HG02642 (cell line): Measurements from ENCODE around the gene DUSP2.
A peak's percentile ranks its signal among the peaks of the same experiment; 100 is the strongest.
"Not testable (repeated sequence)": the region's sequence is repeated elsewhere in the genome, so short reads cannot be mapped to it uniquely, and the experiment has no call there.

Experiments
- ATAC-seq: cut with Tn5 transposase; IDR thresholded peaks from one replicate; pipeline ENCODE4 v1.9.1; 2021; ENCODE audit warnings: mild to moderate bottlenecking; ENCODE audit not compliant: unreplicated experiment, poor library complexity

The DUSP2 gene

DNA sequence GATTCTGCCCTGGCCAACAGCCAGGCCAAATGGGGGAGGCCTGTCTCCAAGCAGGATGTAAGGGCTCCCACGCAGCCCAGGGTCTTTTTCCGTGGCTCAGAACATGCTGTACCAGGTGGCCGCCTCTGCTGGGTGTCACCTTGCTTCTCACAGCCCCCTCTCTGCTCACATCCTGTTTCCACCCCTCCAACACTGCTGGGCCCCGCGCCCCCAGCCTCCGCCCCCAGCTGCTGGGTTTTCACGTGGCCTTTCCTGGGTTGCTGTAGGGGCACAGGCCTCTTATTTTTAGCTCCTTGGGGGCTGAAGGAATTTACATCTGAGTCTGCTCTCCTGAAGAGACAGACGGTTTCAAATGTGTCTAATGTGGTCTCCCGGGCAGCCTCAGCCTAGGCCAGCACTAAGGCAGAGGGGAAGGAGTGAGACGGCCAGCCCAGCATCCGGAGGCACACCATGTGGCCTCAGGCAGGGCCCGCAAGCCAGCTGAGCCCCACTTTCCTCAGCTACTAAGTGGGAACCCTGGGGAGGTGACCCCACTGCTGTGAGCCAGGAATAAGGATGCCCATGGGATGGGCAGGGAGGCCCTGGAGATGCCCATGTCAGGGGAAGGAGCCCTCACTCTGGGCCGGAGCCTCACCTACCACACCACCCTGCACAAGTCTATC lies 18.7 kb upstream of the DUSP2 start:
- ATAC-seq, result peak; percentile 61

DNA sequence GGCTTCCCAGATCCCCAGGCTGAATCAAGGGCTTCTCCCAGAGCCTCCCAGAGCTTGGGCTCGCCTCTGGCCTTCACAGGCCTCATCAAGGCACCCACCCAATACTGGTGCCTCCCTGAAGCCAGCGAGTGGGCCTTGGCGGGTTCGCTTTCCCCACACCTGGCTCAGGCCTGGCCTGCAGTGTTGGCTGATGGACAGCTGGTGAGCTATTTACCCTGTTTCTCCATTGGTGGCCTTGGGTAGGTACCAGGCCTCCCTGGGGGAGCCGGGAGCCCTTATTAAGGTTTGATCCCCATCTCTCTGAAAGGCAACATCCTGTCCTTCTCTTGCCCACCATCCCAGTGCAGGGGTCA lies 18.2 kb upstream of the DUSP2 start:
- peak; percentile 10 for ATAC-seq

DNA sequence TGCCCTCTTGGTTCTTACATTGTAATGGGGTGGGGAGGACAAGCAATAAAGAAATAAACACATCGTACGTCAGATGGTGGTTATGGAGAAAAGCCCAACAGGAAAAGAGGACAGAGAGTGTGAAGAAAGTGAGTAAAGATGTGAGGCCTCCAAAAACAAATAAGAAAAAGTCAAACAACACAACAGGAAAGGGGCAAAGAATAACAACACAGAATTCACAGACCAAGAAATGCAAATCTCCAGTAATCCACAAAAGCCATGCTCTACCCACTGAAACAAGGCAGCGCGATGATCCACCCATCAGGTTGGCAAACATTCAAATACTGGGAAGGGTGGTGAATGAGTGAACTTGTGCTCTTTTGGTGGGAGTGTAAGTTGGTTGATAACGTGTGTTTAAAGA lies 16.7 kb upstream of the DUSP2 start:
- no peak for ATAC-seq

DNA sequence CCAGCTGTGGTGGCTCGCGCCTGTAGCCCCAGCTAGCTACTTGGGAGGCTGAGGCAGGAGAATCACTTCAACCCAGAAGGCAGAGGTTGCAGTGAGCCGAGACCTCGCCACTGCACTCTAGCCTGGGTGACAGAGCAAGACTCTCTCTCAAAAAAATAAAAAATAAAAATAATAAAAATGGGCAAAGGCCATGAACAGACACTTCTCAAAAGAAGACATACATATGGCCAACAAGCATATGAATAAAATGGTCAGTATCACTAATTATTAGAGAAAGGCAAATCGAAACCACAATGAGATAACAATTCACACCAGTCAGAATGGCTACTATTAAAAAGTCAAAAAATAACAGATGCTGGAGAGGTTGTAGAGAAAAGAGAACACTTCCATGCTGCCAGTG lies 15.1 kb upstream of the DUSP2 start:
- not testable (repeated sequence) for ATAC-seq

DNA sequence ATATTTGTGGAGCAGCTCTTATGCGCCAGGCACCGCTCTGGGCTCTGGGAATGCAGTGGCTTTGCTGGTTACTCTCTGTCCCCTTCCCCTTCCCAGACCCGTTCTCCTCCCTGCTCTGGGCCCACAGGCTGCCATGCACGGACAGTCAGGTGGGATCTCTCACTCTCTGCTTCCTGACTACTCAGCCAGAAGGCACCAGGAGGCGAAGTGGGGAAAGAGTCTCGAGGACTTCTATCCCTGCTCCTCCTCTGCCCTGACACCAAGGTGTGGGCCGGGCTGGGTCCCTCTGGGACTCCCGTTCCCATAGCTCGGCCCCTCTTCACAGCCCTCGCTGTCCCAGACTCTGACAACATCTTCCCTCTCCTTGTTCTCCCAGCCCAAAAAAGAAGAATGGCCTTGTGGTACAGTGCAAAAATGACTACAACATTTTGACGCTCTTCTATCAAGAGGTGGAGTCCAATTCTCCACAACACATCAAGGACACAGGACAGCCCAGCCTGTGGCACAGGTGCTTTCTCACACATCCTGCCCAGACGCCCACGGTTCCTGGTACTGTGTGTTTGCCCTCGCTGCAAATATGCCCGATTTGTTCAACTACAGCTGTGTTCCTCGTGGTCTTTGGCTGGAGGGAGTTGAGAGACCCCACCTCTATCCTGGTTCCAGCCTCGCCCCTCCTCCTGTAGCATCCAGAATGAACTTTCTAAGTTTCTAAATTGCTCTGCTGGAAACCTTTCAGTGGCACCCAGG lies 14.0 kb upstream of the DUSP2 start:
- no peak for ATAC-seq

DNA sequence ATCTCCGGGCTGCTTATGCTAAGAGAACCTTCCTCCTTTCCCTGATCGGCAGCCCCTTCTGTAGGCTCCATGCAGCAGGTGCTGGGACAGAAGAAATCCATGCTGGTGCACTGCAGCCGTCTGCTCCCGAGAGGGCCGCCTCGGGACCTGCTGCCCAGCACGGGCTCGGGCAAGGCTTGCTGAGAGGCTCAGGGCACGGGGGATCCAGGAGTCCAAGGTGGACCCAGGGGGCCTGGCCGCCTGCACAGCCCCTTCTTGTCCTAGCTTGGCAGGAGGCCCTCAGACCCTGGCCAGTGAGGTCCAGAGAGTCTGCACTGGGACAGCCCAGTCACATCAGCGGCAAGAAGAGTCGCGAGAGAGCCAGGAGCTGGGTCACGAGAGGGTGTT lies 13.3 kb upstream of the DUSP2 start:
- no peak for ATAC-seq

DNA sequence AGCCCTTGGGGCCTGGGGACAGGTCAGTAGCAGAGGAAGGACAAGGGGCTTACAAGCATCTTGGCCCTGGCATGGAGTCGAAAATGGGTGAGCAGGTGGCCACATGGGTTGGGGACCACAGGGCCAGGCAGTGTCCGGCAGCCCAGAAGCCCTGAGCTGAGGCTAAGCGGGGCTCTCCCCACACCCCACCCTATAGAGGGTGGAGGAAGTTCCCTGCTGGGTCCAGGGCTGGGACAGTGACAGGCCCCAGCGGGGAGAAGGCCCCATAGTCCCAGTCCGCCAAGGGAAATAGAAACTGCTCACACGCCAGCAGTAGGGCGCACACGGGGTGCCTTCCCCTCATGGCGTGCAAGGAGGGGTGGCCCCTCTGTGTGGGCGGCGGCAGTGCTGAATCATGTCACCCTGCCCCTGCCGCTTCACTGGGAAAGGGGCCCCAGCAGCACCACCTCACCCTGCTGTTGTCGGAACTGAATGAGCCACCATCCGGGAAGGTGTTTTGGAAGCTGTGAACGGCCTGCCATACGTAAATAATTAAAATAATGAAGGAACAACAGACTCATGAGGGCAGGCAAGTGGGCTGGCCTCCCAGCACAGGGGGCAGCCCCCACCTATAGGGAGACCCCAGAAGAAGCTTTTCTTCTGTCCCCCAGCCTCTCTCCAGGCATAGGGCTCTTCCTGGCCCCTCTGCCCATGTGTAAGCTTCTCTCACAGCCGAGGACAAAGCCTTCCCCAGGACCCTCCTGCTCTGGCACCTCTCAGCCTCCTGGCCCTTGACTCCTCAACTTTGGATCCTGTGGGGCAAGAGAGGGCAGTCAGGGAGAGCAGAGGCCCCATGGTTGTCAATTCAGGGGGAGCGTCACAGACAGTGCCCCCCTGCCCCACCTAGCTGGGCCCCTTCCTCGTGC lies 12.7 kb upstream of the DUSP2 start:
- ATAC-seq, result peak; percentile 67

DNA sequence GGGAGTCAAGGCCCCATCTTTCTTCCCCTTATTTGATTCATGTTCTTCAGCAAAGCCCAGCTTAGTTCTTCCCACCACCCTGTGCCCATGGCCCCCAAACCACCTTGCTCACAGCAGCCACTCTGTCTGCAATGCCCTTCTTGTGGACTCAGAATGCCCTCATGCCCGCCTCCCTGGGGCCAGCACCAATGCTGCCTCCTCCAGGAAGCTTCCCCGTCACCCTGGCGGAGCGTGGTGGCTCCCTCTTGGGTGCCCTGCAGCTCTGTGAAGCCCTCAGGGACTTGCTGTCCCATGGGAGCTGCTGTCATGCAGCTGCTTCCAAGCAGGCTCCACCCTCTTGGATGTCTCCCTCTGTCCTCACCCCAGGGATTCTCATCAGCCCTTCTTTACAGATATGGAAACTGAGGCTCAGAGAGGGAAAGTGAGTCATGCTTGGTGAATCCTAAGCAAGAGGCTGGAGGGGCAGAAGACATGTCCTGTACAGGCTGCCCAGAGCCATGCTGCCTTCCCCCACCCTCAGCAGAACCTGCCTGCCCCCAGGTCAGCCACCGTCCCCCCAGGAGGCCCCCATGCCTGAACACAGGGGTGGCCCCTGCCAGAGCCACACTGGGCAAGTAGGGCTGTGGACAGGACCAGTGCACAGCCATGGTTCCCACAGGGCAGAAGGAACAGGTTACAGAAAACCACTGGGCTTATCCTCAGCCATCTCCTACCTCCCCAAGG lies 11.8 kb upstream of the DUSP2 start:
- peak; percentile 41 for ATAC-seq

DNA sequence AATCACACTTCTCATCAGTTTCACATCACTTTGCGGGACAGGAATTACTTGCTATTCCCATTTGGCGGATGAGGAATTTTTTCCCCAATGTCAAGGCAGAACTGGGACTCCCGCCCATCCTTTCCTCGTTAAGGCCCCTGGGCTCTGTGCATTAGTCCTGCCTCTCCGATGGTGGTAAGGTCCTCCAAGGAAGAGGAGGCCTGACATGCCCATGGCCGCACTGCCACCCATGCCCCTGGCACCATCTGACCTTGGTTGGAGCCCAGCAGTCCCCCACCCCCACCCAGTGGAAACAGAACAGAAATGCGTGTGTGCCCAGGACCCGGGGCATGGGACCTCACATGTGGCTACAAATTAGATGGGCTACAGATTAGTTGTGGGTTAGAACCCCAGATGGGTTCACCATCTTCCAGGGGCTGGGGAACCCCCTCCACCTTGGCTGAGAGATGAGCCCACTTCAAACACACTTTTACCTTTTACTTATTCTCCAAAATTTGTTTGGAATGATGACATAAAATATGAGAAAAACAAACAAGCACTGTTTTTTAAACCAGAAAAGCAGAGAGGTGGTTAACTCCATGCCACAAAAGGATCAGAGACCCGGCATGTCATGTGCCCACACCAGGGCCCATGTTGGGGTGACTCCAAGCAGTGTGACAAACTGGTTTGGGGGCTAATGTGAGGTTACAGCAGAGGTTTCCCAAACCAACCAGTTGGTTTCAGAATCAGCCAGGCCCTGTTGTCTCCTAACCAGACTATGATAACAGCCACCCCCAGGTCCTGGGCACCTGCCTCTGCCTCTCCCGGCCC lies 11.0 kb upstream of the DUSP2 start:
- ATAC-seq, result no peak

DNA sequence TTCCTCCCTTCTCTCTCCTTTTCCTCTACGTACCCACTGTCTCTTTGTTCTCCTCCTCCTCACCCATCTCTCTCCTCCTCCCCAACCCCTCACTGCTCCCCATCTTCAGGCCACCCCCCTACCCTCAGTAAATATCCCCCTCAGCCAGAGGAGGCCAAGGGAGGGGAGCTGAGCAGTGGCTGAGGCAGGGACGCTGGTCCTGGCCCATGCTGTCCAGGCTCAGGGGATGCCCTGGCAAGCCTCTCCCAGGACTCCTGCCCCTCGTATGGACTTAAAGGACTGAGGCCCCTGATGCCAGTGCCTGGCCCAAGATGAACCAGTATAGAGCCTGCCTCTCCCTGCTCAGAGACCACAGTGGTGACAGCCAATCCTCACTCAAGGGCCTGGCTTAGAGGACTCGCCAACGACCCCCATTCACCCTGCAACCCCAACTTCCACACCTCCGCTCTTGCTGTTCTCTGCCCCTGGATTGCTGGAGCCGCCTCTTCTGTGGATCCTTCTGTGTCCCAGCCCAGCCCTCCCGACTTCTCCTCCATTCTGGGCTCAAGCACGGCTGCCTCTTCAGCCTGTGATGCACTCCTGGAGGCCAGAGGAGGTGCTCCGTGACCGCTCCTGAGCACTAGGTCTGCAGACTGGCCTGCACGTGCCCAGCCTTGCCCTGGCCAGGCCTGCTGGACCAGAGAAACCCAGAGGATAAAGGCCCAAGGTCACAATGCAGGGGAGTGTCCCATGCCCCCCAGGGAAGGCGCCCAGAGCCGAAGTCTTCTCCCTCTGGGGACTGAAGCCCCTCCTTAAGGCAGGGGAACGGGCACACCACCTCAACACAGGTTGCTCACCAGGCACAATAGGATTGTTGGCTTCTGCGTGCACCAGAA lies 9.5 kb upstream of the DUSP2 start:
- no peak for ATAC-seq

DNA sequence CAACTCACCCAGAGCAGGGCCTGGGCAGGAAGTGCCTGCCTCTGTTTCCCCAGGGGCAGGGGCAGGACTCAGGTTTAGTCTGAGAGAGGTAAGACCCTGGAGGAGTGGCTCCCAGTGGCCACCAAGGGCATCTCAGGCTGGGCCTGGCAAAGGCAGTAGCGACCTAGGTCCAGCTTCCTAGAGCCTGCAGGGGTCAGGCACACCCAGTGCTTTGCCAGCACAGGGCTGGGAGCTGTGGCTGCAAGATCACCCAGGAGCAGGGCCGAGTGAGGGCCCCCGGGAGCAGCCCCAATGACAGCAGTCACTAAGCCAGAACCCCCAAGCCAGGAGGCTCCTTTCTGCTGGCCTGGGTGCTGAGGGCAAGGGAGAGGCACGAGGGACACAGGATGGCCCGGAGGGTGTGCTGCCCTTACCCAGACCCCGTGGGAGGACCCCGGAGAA lies 8.8 kb upstream of the DUSP2 start:
- no peak for ATAC-seq

DNA sequence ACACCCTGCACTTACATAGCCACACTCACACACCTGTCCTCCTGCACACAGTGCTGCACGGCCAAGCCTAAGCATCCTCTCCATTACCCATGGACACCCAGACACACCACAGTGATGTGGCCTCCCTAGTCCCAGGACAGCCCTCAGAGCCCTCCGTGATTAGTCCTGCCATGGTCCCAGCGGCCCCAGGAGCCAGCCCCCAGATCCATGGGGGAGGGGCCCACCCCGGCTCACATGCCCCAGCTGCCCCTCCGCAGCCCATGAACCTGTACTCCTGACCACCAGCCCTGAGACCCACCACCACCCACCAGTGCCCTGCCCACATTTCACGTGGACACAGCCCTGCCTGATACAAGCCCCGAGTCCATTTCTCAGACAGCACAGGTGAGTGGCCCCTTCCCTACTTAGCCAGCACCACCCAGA lies 8.1 kb upstream of the DUSP2 start:
- ATAC-seq, result no peak

DNA sequence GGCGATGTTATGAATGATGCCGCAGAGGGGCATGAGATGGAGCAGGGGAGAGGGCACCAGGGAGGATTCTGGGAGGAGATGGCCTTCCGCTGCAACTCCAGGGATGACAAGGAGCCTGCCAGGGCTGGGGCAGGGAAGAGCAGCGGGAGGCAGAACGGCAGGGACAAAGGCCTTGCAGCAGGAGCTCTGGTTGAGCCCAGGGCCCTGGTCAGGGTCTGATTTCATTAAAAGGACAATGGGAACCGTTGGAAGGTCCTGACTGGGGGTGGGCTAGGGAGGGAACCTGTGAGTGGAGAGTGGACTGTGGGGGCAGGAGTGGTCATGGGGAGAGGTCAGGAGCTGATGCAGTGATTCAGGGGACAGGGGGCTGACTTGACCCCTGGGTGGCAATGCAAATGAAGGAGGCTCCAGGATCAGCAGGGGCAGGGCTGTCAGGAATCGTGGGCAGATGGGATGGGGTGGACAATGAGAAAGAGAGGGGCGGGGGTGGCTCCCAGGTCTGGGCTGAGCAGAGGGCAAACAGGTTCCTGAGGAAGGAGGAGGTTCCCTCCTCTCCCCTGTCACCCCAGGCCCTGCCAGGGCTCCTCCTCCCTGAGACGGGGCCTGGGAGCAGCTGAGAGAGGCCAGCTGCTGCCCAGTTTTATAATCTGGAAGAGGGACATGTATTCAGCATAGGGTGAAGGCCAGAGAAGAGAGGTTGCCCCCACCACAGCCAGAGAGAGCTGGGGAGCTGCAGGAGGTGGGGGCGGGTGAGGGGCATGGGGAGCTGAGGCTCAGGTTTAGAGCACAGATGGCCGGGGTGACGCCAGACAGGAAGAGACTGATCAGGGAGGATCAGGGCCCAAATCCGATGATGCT lies 7.3 kb upstream of the DUSP2 start:
- ATAC-seq, result no peak

DNA sequence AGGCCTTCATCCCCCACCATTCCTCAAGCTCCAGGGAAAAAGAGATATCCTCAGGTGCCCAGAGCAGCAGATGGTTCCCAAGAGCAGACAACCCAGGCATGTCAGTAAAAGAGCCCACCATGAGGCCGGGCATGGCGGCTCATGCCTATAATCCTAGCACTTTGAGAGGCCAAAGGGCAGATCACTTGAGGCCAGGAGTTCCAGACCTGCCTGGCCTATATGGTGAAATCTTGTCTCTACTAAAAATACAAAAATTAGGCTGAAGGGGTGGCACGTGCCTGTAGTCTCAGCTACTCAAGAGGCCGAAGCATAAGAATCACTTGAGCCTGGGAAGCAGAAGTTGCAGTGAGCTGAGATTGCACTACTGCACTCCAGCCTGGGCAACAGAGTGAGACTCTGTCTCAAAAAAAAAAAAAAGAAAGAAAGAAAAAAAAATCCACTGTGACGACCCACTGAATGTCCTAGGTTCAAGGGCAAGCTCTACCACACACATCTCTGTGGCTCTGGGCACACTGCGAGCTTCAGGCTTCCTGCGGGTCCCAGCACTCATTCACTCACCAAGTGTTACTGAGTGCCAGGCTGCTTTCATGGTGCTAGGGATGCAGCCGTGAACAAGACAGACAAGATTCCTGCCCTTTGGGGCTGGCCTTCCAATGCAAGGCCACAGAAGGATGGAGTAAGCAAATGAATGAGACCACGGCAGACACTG lies 6.5 kb upstream of the DUSP2 start:
- no peak for ATAC-seq

DNA sequence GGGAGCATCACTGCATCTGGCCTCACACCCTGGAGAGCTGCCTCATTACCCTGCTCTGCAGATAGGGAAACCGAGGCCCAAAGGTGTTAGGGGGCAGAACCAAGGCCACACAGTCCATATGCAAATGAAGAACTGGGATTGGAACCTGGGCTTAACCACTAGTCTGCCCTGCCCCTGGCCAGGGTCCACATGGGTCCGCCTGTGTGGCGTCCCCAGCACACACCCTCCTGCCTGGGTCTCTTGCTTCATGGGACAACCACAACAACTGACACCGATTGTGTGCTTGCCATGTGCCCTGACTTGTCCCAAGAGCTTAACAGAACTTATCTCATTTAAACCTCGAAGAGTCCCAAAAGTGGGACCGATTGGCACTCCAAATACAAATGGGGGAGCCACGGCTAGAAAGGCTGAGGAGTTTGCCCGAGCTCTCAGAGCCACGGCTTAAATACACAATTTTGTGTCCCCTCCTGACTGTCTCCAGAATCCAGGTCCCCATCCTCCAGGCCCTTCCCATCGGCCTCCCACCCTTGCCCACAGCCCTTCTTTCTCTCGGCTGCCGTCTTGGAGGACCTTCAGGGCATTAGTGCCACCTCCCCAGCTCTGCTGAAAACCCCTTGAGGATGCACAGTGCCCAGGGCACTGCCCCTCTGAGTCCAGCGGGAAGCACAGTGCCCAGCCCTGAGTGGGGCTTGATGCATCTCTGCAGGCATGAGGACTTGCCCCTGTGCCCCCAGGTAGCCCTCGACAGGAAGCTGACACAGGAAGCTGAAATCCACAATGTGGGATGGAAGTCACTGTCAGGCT lies 5.8 kb upstream of the DUSP2 start:
- ATAC-seq, result no peak

DNA sequence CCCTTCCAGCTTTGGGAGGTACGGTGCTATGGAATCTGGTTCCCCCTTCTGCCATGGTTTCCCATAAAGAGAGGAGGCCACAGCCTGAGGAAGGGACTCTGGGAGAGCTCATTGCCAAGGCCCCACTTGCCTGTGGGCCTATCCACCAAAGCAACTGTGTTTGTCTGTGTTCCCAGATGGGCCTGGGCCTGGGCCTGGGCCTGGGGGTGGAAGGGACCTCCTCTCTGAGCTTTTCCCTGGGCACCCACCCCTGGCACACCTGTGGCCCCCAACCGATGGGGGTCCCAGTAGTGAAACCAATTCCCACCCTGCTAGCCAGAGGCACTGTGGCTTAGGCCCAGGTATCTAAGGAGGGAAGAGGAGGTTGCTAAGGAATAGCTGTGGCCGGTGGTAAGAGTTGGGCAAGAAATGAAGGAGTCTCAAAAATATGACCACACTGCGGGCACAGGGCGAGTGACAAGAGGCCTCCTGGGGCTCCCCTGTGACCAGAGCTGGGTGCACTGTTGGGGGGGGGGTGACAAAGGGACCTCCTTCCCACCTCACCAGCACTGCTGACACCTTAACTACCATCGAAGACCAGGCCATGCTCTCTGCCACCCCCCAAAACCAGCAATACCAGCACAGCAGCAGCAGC lies 4.9 kb upstream of the DUSP2 start:
- no peak for ATAC-seq
